Activated T-cell treated with anti-CD3 and anti-CD28 coated beads, Interleukin-2, amount 50 U/mL, for 48 hours (primary cell): ENCODE results near the gene PPP1R3E.
"Not testable (repeated sequence)": the region's sequence is repeated elsewhere in the genome, so short reads cannot be mapped to it uniquely, and the experiment has no call there.

Experiments used
- DNase-seq, 2 experiments: peaks; one replicate each; pipeline ENCODE4 v3.0.0-alpha.2; 2020

Gene PPP1R3E, protein sequence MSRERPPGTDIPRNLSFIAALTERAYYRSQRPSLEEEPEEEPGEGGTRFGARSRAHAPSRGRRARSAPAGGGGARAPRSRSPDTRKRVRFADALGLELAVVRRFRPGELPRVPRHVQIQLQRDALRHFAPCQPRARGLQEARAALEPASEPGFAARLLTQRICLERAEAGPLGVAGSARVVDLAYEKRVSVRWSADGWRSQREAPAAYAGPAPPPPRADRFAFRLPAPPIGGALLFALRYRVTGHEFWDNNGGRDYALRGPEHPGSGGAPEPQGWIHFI

DNA sequence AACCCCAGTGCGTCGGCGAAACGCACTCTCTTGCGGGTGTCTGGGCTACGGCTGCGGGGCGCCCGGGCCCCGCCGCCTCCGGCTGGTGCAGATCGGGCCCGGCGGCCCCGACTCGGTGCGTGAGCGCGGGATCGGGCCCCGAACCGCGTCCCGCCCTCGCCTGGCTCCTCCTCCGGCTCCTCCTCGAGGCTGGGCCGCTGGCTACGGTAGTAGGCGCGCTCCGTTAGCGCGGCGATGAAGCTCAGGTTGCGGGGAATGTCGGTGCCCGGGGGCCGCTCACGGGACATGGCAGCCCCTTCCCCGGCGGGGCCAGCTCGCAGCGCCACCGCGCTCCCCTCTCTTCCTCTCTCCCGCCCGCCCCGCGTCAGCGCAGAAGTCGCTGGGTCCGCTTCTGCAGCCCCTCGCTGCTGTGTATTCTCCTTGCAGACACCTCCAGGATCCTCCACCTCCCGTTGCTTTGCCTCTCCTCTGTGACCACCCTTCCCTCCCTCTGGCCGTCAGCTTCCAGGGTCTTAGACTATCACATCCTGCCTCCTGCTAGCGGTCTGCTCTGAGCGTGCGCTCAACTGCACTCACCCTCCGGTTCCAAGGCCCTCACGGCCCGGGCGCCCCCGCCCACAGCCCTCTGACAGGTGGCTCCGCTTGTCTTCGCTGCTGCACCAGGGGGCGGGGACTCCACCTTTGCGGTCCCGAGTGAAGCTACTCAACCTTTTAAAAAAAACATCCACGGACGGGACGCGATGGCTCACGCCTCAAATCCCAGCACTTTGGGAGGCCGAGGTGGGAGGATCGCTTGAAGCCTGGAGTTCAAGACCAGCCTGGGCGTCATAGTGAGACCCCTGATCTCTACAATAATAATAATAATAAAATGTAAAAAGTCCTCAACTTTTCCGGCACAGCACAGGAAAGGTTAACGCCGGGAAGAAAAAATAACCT lies at the start of gene PPP1R3E:
TSS of gene PPP1R3E (minus strand) at position 570 of the 936 bp plus-strand sequence. CDS start at position 287, 283 bp downstream.
- peak; percentile 89 to 91 for DNase-seq

DNA sequence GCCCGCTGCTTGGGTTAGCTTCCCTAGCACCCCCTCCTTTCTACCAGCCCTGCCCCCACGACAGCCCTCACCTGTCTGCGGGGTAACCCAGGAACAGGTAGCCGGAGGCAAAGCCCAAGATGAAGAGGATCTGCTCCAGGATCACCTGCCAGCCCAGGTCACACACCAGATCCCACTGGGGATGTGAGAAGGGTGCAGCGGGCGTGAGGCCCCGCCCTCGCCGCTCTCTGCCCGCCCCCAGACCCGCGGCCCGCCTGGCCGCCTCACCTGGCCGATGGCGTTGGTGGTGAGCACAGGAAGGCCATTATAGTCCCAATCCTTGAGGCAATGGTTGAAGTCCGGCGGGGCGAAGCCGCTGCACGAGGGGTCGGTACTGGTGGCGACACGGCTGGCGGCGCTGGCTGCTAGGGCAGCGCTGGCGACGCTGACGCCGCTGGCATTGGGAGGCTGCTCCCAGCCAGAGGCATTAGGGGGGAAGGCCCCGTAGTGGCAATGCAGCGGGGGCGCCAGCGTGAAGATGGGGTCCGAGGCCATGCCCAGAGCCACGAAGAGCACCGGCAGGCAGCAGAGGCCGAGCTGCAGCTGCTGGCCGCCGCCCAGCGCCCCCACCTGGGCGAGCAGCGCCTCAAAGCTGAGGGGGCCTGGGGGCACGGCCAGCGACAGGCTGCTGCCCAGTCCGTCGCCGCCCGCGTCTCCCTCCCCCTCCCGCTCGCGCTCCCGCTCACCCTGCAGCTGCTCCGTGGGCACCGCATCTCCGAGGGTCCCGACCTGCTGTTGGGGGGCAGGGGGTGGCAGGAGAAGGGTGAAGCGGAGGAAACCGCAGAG lies 49.2 kb upstream of the PPP1R3E start:
- DNase-seq = peak in 1 of 2 experiments; percentile 24

DNA sequence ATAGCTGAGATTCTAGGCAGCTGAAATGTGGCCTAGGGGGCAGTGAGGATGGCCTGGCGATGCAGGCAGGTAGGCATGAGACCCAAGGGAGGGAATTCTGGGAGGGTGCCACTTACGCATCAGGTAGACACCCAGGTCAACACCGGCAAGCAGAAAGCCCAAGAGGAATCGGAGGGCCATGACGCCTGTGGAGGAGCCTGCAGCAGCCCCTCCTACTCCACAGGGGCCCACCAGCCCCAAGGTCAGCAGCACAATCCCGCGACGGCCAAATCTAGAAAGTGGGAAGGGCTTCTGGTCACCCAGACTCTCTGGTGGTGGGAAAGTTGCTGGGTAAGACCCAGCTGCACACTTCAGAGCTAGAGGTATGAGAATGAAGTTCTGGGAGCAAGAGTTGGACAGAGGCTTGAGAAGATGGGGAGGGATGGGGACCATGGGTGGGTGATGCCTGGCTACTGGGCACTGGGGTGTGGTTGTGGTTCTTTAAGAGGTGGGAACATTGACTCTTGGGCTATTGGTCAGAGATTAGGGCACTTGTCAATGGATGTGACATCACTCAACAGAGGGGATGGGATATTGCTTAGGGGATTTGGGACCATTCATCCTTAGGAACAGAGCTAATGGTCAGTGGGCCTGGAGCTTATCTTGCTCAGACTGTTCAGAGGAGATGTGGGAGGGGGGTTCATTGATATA lies 46.6 kb upstream of the PPP1R3E start:
- peak in 1 of 2 experiments; percentile 1 for DNase-seq

DNA sequence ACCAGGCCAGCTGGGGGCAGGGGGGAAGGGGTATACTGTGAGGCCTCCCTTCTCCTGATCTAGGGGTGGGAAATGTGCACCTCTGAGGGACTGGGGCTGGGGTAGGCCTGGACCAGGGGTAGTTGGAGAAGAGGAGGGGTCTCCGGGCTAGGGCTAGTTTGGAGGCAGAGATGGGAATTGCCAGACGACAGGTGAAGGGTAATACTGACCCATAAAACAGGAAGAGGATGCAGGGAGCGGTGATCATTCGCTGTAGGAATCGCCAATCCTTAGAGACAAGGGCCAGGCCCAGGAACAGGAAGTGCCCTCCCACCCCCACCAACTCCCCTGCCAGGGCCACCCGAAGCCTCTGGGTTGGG lies 45.6 kb upstream of the PPP1R3E start:
- DNase-seq = peak in 1 of 2 experiments; percentile 7

DNA sequence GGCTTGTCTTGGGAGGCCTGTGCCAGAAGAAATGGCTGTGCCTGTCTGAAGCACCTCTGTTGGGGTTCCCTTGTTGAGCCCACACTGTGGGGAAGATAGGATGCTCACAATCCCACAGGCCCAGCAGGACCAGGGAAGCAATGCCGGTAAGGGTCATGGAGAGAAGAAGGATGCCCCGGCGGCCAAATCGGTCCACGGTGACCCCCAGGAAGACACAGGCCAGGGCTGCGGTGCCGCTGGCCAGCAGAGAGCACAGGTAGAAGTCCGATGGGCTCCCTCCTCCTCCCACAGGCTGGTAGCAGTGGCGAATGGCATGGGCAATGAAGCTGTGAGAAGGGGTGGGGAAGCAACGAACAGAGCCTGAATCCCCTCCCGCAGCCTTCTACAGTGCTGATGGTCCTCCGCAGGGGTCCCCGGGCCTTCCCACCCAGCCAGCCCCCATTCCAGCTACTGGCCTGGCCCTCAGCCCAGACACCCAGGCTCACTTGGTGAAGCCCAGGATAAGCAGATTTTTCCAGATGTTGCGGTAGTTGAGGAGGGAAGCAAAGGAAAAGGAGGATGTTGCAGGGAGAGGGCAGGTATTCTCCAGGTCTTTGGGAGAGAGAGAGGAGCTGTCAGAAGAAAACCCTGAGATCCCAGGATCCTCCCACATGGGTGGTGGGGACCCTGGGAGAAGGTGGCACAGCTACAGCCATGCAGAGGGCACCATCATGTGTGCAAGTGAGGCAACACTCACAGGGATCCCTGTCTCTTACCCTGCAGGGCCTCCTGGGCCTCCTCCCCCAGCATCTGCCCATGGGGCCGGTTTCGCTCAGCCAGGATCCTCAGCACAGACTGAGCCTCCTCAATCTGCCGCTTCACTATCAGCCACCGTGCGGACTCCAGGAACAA lies 45.0 kb upstream of the PPP1R3E start:
- peak in 1 of 2 experiments; percentile 2 for DNase-seq

DNA sequence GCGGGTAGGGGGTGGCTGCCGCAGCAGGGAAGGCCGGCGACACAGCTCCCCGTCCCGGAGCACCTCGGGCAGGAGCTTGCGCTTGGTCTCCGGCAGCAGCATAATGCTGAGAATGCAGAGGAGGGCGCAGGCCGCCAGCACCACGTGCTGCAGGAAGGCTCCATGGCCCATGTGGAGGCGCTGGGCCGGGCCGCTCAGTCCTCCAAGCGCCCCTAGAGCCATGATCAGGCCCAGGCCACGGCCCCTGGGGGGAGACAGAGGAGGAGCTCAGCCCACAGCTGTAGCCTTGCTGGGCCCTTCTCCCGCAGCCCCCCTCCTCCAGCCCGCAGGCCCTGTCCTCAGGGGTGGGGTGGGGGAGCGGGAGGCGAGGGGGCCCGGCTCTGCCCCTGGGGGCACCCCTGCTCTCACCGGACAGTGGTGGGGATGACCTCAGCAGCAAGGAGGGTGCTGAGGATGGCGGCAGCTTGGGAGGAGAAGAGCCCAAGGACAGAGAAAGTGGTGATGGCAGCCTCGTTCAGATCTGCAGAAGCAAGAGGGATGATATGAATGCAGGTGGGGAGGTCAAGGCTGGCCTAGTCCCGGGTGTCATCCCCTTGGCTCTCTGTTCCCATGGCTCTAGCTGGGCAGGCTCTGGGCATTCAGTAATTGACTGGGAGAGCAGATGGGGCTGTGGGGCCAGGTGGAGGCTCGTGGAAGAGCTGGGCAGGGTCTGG lies 44.2 kb upstream of the PPP1R3E start:
- DNase-seq = peak in 1 of 2 experiments; percentile 8

DNA sequence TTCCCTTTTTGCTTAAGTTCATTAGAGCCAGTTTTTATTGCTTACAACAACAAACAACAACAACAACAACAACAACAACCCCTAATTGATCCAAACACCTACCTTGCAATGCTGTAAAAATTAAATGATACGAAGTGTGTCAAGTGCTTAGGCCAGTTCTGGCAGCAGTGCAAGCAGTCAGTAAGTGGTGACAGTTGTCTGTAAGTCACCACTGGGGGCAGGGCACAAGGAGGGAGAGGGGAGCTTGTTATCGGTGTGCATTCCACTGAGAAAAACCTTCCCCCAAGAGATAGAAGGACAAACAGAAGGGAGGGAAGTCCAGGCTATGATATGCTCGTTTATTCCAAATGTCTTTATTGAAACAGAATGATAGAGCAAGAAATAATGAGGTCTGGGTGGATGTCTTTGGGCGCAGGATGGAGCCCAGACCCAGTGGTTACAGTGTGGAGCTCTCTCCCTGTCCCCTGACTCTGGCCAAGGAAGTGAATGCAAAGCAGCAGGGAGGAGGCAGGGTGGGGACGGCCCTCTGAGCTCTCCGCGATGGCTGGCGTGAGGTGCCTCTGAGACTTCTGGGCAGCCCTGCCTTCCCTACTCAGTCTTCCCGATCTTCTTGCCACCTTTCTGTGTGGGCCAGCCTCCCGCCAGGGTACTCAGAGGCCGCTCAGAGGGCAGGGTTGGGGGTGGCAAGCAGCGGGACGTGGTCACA lies 43.5 kb upstream of the PPP1R3E start:
- DNase-seq = peak in 1 of 2 experiments; percentile 7

DNA sequence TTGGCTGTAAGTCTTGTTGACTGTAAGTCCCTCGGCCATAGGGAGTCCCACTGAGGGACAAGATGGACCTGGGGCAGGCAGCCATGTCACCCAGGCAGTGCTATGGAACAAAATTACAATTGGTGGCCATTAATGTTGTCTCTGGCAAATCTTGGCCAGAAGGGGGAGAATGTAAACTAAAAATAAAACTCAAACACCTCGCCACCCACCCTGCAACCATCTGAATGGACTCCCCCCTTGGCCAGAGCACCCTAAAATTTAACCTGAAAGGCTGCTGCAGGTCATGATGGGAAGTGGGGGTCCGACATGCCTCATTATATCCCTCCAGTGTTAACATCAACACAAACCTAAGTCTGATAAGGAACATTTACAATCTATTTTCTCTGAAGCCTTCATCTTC lies 41.8 kb upstream of the PPP1R3E start:
- no peak for DNase-seq

DNA sequence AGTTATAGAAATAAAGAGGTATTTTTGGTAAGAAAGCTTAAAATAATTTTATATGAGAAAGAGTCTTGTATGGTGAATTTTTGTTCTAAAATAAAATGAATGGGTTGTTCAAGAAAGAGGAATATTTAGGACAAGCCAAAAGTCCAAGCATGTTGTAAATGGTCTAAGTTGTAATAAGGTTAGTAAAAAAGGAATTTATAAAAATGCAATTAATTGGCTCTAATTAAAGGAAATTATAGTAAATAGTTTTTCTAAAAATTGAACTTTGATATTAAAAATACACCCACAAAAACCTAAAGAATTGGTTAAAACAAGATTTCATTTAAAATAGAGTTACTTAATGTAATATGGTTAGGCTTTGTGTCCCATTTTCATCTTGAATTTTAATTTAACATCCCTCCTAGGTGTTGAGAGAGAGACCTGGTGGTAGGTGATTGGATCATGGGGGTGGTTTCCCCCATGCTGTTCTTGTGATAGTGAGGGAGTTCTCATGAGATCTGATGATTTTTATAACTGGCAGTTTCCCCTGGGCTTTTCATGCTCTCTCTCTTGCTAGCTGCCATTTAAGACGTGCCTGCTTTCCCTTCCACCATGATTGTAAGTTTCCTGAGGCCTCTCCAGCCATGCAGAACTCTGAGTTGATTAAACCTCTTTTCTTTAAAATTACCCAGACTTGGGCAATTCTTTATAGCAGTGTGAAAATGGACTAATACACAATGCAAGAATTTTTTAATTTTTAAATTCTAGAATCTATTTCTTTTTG lies 37.0 kb upstream of the PPP1R3E start:
- DNase-seq = no peak

DNA sequence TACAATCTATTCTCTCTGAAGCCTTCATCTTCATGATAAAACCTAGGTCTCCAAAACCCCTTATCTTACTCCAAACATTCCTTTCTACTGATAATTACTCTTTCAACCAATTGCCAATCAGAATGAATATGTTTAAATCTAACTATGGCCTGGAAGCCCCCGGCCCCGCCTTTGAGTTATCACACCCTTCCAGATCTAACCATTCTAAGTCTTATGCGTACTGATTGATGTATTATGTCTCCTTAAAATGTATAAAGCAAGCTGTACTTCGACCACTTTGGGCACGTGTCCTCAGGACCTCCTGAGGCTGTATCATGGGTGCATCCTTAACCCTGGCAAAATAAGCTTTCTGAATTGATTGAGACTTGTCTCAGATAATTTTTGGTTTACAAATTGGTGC lies 33.0 kb upstream of the PPP1R3E start:
- DNase-seq = no peak

DNA sequence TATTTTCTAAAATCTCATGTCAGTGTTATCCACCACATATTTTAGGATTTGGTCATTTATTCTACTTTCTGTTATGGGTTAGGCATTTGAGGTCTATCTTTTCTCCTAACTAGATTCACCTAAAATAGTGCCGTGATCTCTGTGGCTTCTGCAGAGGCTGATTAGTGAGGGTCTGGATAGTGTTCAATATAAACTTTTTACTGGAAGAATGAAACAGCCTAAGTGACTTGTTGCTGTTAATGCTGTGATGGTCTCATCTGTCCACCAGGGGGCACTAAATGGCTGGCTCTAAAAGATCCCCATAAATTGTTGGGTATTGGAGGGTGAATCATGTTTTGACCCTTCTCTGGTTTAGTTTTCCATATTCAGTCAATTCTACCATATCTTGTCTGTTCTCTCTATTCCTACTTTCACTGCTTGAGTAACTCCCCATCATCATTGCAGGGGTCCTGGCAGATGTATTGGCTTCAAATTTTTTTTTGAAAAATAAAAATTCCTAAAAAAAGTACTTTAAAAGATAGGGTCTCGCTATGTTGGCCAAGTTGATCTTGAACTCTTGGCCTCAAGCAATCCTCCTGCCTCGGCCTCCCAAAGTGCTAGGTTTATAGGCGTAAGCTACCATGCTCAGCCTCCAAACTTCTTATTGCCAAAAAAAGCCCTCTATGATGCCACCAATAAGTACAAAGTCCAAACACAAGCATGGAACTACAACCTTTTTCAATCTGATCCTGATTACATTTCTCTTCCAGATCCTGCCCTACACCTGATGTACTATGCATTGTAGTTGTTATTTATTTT lies 25.5 kb upstream of the PPP1R3E start:
- DNase-seq = peak; percentile 75

DNA sequence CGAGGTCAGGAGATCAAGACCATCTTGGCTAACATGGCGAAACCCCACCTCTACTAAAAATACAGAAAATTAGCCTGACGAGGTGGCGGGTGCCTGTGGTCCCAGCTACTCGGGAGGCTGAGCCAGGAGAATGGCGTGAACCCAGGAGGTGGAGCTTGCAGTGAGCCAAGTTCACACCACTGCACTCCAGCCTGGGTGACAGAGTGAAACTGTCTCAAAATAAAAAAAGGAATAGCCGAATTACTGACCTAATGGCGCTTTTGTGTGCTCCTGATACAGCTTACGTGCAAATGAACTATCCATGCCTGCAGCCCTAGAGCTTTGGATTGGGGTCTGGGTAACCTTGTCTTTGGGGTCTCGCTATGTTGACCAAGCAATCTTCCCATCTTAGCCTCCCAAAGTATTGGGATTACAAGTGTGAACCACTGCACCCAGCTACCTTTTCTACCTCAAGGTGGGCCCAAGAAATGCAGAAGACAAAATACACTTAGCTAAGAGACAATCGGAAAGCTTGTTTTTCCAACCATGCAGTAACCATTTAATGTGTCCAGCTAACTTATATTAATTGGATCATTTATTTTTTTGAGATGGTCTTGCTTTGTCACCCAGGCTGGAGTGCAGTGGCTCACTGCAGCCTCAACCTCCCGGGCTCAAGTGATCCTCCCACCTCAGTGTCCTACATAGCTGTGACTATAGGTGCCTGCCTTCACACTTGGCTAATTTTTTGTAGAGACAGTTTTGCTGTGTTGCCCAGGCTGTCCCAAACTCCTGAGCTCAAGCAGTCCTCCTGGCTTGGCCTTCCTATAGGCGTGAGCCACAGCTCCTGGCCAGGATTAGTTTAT lies 24.1 kb upstream of the PPP1R3E start:
- DNase-seq = no peak

DNA sequence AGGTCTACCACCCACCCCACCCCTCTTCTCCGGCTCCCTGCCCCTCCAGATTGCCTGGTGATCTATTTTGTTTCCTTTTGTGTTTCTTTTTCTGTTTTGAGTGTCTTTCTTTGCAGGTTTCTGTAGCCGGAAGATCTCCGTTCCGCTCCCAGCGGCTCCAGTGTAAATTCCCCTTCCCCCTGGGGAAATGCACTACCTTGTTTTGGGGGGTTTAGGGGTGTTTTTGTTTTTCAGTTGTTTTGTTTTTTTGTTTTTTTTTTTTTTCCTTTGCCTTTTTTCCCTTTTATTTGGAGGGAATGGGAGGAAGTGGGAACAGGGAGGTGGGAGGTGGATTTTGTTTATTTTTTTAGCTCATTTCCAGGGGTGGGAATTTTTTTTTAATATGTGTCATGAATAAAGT lies 23.1 kb upstream of the PPP1R3E start:
- not testable (repeated sequence) for DNase-seq

DNA sequence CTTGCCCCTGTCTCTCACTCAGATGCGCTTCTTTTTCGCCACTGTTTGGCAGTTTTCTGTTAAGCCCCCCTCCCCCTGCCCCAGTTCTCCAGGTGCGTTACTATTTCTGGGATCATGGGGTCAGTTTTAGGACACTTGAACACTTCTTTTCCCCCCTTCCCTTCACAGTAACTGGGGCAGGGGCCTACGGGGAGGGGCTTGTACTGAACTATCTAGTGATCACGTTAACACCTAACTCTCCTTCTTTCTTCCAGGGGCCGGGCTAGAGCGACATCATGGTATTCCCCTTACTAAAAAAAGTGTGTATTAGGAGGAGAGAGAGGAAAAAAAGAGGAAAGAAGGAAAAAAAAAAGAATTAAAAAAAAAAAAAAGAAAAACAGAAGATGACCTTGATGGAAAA lies 22.3 kb upstream of the PPP1R3E start:
- DNase-seq = no peak

DNA sequence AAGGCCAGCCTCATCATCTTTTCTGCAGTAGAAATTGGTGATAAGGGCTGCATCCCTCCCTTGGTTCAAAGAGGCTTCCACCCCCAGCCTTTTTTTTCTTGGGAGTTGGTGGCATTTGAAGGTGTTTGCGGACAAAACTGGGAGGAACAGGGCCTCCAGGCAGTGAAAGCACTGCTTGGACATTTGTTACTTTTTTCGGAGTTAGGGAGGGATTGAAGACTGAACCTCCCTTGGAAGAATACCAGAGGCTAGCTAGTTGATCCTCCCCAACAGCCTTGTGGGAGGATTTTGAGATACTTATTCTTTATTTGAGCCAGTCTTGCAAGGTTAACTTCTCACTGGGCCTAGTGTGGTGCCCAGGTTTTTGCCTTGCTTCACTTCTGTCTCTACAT lies 21.8 kb upstream of the PPP1R3E start:
- DNase-seq = no peak

DNA sequence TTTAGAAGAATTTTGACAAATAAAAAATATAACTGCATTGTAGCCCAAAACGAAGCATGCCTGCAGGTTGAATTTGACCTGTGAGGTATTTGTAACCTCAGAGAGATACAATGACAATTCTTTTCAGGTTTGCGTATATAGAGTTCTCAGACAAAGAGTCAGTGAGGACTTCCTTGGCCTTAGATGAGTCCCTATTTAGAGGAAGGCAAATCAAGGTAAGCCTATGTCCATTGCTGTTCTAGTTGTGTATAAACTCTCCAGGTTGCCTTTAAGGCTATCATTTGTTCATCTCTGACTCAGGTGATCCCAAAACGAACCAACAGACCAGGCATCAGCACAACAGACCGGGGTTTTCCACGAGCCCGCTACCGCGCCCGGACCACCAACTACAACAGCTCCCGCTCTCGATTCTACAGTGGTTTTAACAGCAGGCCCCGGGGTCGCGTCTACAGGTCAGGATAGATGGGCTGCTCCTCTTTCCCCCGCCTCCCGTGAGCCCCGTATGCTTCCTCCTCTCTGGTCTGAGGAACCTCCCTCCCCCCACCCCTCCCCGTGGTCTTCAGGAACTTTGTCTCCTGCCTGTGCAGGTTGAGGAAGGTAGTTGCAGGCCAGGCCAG lies 21.3 kb upstream of the PPP1R3E start:
- DNase-seq = no peak
